Activated CD8-positive, alpha-beta memory T cell treated with anti-CD3 and anti-CD28 coated beads, Interleukin-2, amount 50 U/mL, for 4 hours (primary cell): ENCODE measurements around the gene C6orf15.
A peak's percentile ranks its signal among the peaks of the same experiment; 100 is the strongest.

Experiments
- DNase-seq: peaks from one replicate; pipeline ENCODE4 v3.0.0-alpha.2; 2020

Gene C6orf15

DNA sequence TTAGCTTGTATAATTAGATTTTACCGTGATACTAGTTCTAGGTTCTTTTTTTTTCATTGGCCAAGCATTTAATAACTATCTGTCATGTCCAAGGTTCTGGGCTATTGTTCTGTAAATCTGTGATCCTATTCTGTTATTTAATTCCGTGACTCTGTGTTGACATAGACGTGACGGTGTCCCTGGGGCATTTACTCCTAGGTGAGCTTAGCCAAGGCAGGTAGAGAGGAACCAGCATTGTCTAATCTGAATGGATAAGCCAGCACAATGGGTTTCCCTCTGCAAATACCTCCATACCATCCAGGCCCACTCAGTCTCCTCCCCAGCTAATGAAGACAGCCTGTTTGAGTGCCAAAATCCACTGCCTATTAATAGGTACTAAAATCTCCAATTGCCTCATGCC lies 16.8 kb upstream of the C6orf15 start:
- no peak for DNase-seq

GRCh38 chr6:31128093-31128676 lies 15.8 kb upstream of the C6orf15 start:
- peak; percentile 81 for DNase-seq

DNA sequence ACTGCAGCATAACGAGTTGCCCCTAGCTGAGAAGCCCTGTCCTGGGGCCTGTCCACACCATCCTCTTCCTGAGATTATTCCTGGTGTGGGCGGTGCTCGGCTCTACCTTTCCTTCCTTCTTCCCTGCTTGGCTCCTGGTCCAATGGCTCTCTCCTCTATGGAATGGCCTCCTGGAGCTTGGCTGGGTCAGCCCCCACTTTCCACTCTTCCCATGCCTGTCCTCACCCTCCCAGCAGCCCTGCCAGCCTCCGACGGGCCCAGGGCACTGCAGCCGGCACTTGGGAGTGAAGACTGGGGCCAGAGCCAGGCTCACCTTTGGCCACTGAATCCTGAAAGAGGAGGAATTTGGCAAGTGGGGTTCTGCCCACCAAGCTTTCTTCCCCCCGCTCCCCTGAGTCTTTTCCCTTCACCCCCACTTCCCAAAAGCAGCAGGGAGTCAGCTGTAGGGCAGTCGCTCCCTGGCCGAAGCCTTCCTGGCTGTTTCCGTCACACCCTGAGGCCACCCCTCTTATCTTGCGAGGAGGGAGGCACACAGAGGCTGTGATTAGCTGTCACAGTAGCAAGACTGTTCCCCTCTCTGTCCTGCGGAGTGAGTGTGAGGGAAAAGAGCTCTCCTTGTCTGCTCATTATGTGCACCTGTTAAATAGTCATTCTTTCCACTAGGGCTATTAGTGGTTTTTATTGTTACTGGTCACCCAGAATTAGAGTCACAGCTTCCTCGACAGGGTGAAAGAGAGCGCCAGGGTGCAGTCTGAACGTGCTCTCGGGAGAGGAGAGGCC lies 14.2 kb upstream of the C6orf15 start:
- DNase-seq: no peak

DNA sequence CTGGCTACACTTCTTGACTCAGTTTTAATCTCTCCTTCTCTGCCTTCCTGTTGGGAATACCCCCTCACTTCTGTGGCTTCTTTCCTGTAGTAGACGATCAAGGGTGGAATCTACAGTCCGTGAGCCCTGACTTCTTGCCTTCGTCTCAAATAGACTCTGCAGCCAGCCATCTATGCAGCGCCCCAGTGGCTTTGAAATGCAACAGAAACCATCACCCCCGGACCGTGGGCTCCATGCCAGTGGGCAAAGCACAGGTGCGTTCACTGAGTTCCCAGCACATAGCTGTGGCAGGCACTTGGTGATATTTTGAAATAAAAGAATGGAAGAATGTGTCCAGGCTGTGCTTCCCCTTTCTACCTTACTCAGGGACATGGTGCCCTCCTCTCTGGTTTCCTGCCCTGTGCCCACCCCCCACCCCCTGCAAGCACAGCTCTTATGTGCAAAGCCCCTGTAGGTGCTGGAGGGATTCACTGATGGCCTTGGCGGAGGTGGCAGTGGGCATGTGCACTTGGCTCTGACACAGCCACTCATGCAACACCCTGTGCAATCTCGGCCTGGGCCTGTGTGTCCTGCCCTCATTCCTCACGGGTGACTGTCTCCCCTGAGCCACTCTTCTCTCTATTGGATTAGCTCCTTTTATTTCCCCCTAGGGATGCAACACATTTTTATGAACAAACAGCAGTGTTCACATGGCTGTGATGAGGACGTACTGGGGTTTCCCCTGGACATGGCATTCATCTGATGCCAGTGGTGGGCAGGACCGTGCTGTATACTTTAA lies 13.4 kb upstream of the C6orf15 start:
- DNase-seq: no peak

GRCh38 chr6:31125162-31125561 lies 12.8 kb upstream of the C6orf15 start:
- DNase-seq: no peak

DNA sequence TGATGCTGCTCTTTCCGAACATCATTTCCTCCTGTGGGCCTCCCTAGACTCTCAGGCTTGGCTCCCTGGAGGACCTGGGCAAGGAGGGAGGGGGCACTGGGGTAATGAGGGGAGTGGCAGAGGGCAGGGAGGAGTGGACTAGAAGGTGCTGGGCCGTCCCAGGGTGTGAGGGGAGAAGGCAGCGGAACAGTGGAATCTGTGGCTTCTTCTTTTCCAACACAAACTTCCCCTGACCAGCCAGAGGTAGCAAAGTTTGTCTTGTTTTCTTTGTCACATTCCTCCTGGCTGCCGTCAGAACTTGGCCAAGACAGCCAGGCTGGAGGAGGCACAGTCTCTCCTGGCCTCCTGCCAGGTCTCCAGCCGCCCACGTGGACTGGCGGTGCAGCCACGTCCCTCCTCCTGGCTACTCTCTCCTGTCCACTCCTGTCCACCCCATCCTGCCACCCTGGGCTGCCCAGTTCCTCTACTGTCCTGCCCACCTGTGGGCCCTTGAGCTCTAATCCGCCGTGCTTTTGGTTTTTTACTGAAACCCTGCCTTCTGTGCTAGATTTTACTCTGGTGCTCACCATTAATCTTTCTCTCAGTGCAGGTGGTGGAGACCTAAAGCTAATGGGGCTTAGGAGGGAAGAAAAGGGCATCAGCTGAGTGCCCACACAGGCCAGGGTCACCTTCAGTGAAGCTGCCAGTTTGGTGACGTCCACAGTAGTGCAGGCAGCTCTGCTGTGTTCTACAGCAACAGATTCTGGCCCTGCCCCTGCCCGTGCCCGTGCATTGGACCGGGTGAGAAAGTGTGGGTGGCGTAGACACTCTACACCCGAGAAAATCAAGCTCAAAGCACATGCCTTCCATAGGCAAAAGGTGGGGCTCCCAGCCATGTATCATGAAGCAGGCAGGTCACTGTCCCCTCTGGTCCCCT lies 10.7 kb upstream of the C6orf15 start:
- DNase-seq: no peak

GRCh38 chr6:31121131-31121790 lies 8.9 kb upstream of the C6orf15 start:
- no peak for DNase-seq

DNA sequence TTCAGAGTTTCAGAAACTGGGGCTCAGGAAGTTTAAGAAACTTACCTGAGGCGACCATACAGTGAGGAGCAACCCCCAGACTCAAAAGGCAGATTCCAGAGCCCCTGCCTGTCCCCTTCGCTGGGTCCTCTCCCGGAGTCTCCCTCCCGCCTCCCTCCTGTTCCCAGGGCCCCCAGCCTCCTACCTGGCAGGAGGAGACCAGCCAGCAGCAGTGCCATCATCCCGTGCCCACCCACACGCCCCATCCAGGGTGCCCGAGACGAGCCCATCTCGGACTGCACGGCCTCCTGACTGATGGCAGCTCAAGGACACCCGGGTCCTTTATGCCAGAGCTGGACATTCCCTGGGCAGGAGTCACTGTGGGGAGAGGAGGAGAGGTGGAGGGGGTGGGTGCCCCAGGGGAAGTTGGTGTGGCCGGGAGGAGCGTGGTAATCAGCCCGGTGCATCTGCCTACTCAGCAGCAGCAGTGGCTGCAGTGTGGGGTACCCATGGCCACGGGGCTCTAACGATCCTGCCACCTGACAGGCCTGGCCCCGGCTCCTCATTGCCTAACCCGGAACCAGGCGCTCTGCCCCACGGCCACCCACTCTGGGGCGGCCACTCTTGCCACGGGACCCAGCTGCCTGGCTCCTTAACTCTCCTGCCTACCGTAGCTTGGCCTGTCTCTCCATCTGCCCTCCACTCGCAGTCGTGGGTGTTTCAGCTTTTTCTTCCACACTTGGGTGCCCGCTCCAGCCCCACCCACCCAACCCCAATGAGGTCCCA lies 8.0 kb upstream of the C6orf15 start, which contains the start of gene CDSN:
CDSN (minus strand) TSS at position 296 of the 765 bp plus-strand sequence; CDS start at position 269, 27 bp downstream.
- no peak for DNase-seq

DNA sequence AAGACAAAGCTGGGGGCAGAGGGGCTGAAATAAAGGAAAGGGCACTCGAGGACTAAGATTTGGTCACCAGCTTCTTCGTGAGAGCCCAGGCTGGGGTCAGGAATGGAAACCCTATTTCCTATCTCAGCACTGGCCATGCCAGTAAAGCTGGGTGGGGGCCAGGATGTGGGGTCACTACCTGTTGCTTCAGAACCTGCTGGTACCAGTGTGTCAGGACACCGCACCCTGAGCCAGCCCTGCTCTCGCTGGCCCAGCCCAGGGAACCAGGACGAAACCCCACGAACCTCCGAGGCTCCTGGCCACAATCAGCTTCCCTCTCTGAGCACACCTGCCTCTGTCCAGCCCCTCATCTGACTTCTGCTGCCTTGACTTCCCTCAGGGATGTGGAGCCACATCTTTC lies 5.8 kb upstream of the C6orf15 start:
- no peak for DNase-seq

- no peak for DNase-seq
These were observed 4.4 kb upstream of the C6orf15 start for GRCh38 chr6:31116661-31117385.

DNA sequence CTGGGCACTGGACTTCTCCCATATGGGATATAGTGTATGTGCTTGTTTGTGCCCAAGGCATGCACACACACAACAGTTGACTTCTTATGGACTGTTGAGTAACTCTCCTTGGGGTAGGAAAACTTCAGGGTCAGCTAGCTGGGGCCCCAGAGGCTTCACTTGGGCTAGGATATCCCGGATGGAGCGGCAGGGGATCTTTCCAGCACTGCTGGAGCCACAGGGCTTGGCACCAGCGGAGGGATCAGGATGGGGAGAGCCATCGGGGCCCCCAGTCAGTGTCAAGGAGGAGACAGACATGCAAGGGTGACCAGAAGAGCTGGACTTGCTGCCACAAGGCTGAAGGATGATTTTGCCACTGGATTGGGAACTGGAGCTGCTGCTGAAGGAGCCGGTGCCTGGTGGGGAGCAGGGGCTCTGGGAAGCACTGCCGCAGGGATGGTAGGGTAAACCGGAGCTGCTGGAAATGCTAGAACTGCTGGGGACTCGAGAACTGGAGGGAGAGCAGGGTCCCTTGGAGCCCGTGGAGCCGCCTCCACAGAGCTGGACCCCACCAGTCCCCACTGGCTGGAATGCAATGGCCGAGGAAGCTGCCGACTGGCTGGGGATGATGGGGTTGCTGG lies 3.7 kb upstream of the C6orf15 start:
- DNase-seq: no peak

DNA sequence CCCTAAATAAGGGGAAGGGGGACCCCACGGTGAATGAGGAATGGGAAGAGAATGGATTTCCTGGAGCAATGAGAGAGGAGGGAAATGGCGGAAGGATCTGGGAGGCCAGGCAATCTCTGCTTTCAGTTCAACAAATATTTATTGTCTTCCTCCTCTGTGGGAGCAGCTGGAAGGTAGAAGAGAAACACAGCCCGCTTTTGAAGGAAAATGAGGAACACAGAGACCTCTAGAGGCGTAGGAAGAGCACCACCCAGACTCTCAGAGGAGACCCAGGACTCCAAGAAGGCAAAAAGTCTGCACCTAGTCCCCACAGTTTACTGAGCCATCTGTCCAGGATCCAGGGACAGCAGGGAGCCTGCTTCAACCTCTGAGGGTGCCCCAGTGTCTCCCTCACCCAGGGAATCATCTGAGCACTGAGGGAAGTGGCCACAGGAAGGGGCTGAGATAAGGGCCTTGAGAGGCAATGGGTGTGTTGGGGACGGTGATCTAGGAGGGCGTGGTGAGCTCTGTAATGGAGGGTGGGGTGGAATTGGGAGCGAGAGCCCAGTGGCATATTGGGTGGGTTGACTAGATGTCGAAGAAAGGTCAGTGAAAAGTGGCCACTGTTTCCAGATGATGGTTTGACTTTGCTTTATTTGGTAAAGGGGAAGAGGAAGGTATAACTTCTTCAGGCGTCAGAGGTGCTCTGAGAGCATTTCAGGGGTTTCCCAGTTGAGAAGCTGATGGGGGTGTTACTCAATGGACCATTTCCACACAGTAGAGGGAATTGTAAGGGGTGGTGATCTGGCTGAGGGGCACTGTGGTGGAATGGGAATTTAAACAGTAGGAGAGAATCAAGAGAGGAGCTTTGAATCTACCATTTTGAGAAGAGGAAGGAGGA lies 2.8 kb upstream of the C6orf15 start:
- DNase-seq: no peak

- no peak for DNase-seq
These were observed 2.1 kb upstream of the C6orf15 start, which contains the start of gene PSORS1C1 for GRCh38 chr6:31114541-31114878. Gene PSORS1C1 (plus strand): TSS chr6:31114800. CDS start chr6:31129633, 14,833 bp downstream.

GRCh38 chr6:31113861-31114540 lies 1.6 kb upstream of the C6orf15 start:
- no peak for DNase-seq

DNA sequence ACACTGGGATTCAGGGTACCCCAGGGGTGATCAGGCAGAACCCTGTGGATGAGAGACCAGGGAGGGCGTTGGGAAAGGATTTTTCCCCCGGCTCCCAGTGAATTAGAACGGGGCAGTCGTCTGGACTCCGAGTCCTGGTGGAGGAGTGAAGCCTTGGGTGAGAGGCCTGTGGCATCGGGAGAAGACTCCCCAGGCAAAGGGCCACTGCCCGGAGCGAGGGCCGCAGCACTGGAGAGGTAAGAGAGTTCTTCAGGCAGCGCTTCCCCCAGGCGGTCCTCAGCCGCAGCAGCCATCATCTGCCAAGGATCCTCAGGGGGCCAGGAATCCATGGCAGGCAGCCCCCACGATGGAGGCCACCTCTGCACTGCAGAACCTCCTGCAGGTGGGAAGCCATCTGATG lies 663 bp downstream of the C6orf15 start:
- no peak for DNase-seq

DNA sequence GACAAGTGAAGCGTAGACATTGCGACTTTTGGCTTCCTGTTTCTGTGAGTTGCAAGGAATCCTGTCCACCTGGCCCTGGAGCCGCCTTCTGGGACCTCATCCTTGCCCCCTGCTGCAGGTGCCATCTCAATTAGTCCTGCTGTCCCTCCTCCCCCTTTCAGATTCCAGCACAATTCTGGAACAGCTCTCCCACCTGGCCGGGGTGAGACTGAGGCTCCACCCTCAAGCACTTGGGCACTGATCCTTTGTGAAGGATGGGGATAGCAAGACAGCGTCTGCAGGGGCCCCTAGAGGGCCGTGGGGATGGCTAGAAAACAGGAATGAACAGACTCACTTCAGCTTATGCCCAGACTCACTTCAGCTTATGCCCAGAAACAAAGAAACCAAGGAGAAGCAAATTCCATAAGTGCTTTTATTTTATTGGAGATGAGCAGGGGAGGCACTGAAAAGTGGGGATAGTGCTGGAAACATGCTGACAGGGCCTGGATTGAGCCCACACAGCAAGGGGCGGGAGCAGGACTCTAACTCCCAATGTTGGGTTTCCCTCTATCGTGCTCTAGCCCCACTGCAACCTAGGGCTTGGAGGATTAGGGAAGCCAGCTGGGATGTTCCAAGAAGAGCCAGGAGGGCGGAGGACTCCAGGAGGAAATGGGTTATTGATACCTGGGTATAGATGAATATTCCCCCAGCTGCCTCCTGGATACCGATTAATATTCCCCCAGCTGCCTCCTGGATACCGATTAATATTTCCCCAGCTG lies 1.4 kb downstream of the C6orf15 start:
- no peak for DNase-seq

GRCh38 chr6:31107052-31107451 lies 5.3 kb downstream of the C6orf15 start:
- no peak for DNase-seq

GRCh38 chr6:31103136-31103535 lies 9.2 kb downstream of the C6orf15 start:
- no peak for DNase-seq
